ENCODE results near the gene TWIST2. TPM values are rescaled to one million over a fixed set of nuclear protein-coding genes. Genes with fewer than 3 reads are reported as not detected.

Gene TWIST2
- polyA plus RNA-seq, 1 experiment, result 127 TPM

DNA sequence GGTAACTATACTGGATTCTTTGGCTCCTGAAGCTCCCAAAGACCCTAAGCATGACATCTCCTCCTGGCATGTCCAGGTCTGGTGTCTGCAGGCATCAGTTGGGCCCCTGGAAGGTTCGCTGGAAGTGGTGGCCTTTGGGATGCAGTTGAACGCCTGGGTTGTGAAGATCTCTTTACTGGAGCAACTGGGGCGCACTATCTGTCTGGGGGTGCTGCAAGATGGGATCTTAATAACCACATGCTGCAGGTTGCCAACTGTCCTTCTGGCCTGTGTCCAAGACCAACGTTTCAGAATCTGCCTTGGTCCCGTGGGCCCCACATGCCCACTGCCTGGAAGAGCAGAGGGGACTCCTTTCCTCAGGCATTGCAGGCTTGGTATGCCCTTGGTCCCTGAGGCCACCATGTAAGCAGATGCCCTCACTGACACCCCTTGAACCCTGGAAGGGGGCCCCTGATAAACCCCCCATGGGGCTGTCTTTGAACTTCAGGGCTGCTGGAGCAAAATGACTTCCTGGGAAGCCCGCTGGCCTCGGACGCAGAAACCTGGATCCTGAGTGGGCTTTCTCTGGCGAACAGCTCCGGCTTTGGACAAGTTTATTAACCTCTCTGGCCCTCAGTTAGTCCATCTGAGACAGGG, 101.9 kb downstream of the TWIST2 start:
- H3K27me3 ChIP-seq (ENCODE audit: control insufficient read depth, insufficient read depth, low read length), result no peaks in the 10 kb centered on the region
- no peak for DNase-seq (ENCODE audit: low read depth)
- H3K36me3 ChIP-seq (ENCODE audit: control insufficient read depth, insufficient read depth, low read length), result no peaks in the 10 kb centered on the region
- POLR2A ChIA-PET, result no interaction called here
- H3K4me3 ChIP-seq (ENCODE audit: low read depth, low read length), result no peak overlapping the region
- CTCF ChIA-PET, result interaction anchor here (1.9 kb wide), 1 partner anchor 19 kb away, joined by 5 read pairs; no protein-coding TSS in a partner anchor
- TF ChIP-seq, protein P1, sequence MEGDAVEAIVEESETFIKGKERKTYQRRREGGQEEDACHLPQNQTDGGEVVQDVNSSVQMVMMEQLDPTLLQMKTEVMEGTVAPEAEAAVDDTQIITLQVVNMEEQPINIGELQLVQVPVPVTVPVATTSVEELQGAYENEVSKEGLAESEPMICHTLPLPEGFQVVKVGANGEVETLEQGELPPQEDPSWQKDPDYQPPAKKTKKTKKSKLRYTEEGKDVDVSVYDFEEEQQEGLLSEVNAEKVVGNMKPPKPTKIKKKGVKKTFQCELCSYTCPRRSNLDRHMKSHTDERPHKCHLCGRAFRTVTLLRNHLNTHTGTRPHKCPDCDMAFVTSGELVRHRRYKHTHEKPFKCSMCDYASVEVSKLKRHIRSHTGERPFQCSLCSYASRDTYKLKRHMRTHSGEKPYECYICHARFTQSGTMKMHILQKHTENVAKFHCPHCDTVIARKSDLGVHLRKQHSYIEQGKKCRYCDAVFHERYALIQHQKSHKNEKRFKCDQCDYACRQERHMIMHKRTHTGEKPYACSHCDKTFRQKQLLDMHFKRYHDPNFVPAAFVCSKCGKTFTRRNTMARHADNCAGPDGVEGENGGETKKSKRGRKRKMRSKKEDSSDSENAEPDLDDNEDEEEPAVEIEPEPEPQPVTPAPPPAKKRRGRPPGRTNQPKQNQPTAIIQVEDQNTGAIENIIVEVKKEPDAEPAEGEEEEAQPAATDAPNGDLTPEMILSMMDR (IDR thresholded peaks at IDR 0.05; ENCODE audit: insufficient read depth, low read depth, low read length), result no peak

DNA sequence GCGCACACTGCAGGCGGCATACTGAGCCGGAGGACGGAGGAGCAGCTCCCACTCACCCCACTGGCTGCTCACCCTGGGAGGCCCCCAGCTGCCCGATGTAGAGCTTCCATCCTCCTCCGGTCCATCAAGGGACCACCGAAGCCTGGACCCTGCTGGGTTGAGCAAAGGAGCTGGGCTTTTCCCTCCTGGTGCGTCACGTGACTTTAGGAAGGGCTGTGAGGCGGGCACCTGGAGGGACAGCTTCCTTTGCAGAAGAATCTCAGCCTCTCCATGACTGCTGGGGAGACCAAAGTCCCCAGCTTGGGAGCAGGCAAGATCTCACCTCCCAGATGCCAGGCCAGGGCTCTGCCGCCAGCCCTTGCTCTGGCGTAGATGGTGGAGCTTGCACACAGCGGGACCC, 102.7 kb downstream of the TWIST2 start:
- DNase-seq (ENCODE audit: low read depth), result no peak
- ChIA-PET POLR2A (no interaction called here), CTCF (interaction anchor here (1.9 kb wide), 1 partner anchor 18 kb away, joined by 5 read pairs; no protein-coding TSS in a partner anchor)
- H3K4me3 ChIP-seq (ENCODE audit: low read depth, low read length), result no peak overlapping the region
- H3K36me3 ChIP-seq (ENCODE audit: control insufficient read depth, insufficient read depth, low read length), result no peaks in the 10 kb centered on the region
- TF ChIP-seq, protein P1 (IDR thresholded peaks at IDR 0.05; ENCODE audit: insufficient read depth, low read depth, low read length), result no peak
- H3K27me3 ChIP-seq (ENCODE audit: control insufficient read depth, insufficient read depth, low read length), result no peaks in the 10 kb centered on the region

DNA sequence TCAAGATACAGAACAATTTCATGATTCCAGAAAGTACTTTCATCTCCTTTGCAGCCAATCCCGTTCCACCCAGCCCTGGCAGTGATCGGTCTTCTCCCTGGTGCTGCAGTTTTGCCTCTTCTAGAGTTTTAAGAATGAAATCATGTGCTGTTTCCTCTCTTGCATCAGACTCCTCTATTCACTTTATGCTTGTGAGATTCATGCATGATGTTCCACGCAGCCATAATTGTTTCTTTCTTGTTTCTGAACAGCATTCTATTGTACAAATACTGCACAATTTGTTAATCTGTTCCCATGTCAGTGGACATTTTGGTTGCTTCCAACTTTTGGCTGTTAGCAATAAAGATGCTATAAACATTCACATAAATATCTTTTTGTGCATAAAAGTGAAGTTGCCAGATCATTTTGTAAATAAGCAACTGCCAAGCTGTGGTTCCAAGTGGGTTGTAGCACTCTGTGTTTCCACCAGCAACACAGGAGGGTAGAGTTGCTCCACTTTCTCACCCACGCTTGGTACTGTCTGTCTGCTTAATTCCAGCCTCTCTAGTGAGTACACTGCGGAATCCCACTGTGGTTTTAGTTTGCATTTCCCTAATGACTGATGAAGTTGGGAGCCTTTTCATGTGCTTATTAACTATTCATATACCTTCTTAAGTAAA, 104.5 kb downstream of the TWIST2 start:
- H3K4me3 ChIP-seq (ENCODE audit: low read depth, low read length), result no peak overlapping the region
- ChIA-PET CTCF (no interaction called here), POLR2A (no interaction called here)
- DNase-seq (ENCODE audit: low read depth), result no peak
- TF ChIP-seq, protein P1 (IDR thresholded peaks at IDR 0.05; ENCODE audit: insufficient read depth, low read depth, low read length), result no peak
- no peaks in the 10 kb centered on the region for H3K36me3 ChIP-seq (ENCODE audit: control insufficient read depth, insufficient read depth, low read length)
- no peaks in the 10 kb centered on the region for H3K27me3 ChIP-seq (ENCODE audit: control insufficient read depth, insufficient read depth, low read length)

DNA sequence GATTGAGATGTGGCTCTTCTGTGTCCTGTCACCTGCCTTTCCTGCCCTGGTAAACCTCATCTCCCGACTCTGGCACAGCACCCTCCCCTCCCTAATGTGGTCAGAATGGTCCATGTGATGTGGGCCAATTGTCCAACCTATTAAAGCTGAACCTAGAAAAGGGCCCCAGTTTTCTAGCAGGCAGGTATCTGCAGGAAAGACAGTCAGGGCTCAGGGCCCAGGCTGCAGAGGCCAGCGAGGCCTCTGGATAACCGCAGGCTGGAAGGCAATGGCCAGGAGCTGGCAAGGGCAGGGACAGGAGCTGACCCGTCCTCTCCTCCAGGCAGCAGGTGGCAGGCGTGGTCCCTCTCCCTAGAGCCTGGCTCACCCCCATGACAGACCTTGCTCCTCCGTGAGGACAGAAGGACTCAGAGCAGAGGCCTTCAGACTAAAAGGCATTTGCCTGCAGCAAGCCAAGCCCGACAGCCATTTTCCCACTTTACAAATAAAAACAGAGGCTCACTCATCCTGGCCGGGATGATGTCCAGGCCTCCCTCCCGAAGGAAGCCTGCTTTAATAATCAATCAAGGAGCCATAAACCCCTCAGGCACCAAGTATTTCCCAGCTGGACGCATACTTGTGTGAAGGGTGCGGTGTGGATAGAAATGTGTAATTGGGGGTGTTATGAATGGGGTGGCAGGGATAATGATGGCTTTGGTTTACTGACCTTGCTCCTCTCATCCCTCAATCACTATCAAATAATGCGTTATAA, 107.1 kb downstream of the TWIST2 start:
- DNase-seq (ENCODE audit: low read depth), result no peak
- ChIA-PET POLR2A (no interaction called here), CTCF (interaction anchor here (0.6 to 2.5 kb wide), 8 partner anchors 8 to 90 kb away, joined by 3 to 16 read pairs (median 4); no protein-coding TSS in a partner anchor)
- no peaks in the 10 kb centered on the region for H3K27me3 ChIP-seq (ENCODE audit: control insufficient read depth, insufficient read depth, low read length)
- no peak overlapping the region for H3K4me3 ChIP-seq (ENCODE audit: low read depth, low read length)
- TF ChIP-seq, protein P1 (IDR thresholded peaks at IDR 0.05; ENCODE audit: insufficient read depth, low read depth, low read length), result no peak
- no peaks in the 10 kb centered on the region for H3K36me3 ChIP-seq (ENCODE audit: control insufficient read depth, insufficient read depth, low read length)
